PFSK-1 (cell line): ENCODE measurements around the gene RSRP1. TPM values are rescaled to one million over a fixed set of nuclear protein-coding genes. Genes with fewer than 3 reads are reported as not detected.
"Not testable (repeated sequence)": the region's sequence is repeated elsewhere in the genome, so short reads cannot be mapped to it uniquely, and the experiment has no call there.

Experiments used
- FOXP2 ChIP-seq: optimal IDR thresholded peaks from 2 replicates; pipeline ENCODE3; 2011; ENCODE audit warnings: borderline replicate concordance, control low read depth, inconsistent platforms; ENCODE audit not compliant: insufficient read depth; ENCODE audit errors: extremely low read length, extremely low read depth
- POLR2AphosphoS5 ChIP-seq: IDR thresholded peaks from 2 replicates; pipeline ENCODE4 v1.6.1; 2012; ENCODE audit warnings: low read depth, mild to moderate bottlenecking, control low read depth, low read length, moderate library complexity
- REST ChIP-seq, 2 experiments: IDR thresholded peaks; 2 replicates each; pipeline versions ENCODE4 v1.6.1 to v1.8.0; 2011 to 2012; ENCODE audit warnings: low read depth in 2 of 2, low read length in 2 of 2, control low read depth in 1 of 2, inconsistent platforms in 1 of 2, mild to moderate bottlenecking in 1 of 2, moderate library complexity in 1 of 2; ENCODE audit not compliant: insufficient read depth in 1 of 2
- SIN3A ChIP-seq: IDR thresholded peaks from 2 replicates; pipeline ENCODE4 v1.6.1; 2012; ENCODE audit warnings: mild to moderate bottlenecking, low read length, moderate library complexity, borderline replicate concordance; ENCODE audit not compliant: insufficient read depth
- TAF1 ChIP-seq: IDR thresholded peaks from 2 replicates; pipeline ENCODE4 v1.6.1; 2012; ENCODE audit warnings: low read length, control low read depth, borderline replicate concordance; ENCODE audit not compliant: insufficient read depth
- polyA plus RNA-seq: library from polyadenylated mRNA; unstranded; fragments of >200 nt; gene quantifications from one replicate; pipeline ENCODE4 v1.2.1, GENCODE V29; 2012; ENCODE audit warnings: low read depth, missing spikeins; ENCODE audit not compliant: insufficient read length

RSRP1 gene
- polyA plus RNA-seq: 11.7 TPM

DNA sequence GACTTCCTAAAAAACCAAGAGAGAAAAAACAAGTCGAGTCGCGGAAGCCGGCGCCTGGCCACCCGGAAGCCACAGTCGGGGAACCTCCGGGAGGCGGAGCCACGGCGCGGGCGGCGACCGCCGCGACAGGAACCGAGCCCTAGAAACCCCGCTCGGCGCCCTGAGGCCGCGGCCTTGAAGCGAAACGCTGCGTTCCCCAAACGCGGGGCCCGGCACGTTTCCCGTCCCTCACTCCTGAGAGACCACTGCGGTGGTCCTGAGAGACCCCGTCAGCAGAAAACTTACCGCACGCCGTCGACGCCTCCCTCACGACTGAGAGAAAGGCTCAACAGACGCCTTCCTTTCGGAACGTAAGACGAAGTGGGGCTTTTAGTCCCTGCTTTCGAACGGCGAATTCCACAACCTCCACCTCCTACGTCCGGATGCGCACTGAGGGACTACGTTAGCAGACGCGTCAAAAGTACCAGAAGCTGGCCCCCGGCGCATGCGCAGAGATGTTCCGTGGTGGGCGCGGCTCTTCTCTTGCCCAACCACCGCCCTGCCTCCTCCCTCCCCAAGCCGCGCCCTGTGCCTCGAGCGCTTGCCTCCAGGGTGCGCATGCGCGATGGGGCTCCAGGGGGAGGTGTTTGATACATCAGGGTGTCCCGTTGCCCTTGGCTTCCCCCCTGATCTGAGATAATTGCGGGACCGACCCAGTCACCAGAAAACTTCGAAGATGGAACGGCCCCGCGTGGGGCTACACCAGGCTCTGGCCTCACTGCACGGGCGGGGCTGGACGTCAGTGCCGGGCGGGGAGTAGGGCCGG is at the start of gene RSRP1:
TSS of gene RSRP1 (minus strand) at position 431 of the 805 bp plus-strand sequence. CDS start 491 bp downstream, outside the sequence.
- peak; percentile 77; the same call in 1 of the 2 replicates for TF ChIP-seq SIN3A
- TF ChIP-seq TAF1: peak; percentile 87; the same call in 1 of the 2 replicates
- TF ChIP-seq POLR2AphosphoS5: peak; percentile 98
- peak; percentile 12 to 60; a peak in 1 of 4 replicates for TF ChIP-seq REST (IDR thresholded peaks at IDR 0.05; ENCODE audit: insufficient read depth in 1 of 2, low read depth in 2 of 2, low read length in 2 of 2)
- no peak for TF ChIP-seq FOXP2

- not testable (repeated sequence) for TF ChIP-seq POLR2AphosphoS5, FOXP2, SIN3A
Measured at GRCh38 chr1:25272238-25272637, 25.0 kb upstream of the RSRP1 start, which contains the start of gene RHD. TSS of gene RHD (plus strand) at chr1:25272509. CDS start at chr1:25272548, 39 bp downstream.

DNA sequence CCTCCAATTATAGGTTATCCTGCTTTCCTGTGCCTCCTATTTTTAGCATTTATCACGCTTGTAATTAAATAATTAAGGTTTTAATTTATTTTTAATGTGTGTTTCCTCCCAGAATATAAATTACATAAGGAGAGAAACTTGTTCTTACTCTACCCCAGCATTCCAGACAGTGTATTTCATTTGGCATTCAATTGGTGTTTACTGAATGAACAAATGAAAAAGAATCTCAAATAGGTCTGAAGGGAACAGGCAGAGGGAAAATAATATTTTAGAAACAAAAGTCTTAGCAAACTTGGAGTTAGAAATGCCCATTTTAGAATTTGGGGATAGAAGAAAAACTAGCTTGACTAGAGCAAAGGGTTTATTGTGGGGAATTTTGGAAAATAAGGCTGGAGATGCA is 9.9 kb upstream of the RSRP1 start:
- TF ChIP-seq REST (IDR thresholded peaks at IDR 0.05; ENCODE audit: insufficient read depth in 1 of 2, low read depth in 2 of 2, low read length in 2 of 2): no peak
- no peak for TF ChIP-seq FOXP2
- TF ChIP-seq TAF1: no peak
- no peak for TF ChIP-seq SIN3A
- no peak for TF ChIP-seq POLR2AphosphoS5

DNA sequence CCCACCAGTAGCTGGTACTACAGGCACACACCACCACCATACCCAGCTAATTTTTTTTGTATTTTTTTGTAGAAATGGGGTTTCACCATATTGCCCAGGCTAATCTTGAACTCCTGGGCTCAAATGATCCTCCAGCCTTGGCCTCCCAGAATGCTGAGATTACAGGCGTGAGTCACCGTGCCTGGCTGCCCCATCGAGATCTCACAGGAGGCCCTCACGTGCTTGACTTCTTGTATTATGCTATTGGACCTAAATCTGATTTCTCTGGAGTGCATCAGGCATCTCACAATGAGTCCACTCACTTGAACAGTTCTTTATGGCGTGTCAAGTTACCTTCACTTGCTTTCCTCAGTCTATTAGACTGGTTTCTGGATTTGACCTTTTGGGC is 9.3 kb upstream of the RSRP1 start:
- no peak for TF ChIP-seq REST (IDR thresholded peaks at IDR 0.05; ENCODE audit: insufficient read depth in 1 of 2, low read depth in 2 of 2, low read length in 2 of 2)
- TF ChIP-seq SIN3A: no peak
- no peak for TF ChIP-seq TAF1
- TF ChIP-seq FOXP2: no peak
- no peak for TF ChIP-seq POLR2AphosphoS5

DNA sequence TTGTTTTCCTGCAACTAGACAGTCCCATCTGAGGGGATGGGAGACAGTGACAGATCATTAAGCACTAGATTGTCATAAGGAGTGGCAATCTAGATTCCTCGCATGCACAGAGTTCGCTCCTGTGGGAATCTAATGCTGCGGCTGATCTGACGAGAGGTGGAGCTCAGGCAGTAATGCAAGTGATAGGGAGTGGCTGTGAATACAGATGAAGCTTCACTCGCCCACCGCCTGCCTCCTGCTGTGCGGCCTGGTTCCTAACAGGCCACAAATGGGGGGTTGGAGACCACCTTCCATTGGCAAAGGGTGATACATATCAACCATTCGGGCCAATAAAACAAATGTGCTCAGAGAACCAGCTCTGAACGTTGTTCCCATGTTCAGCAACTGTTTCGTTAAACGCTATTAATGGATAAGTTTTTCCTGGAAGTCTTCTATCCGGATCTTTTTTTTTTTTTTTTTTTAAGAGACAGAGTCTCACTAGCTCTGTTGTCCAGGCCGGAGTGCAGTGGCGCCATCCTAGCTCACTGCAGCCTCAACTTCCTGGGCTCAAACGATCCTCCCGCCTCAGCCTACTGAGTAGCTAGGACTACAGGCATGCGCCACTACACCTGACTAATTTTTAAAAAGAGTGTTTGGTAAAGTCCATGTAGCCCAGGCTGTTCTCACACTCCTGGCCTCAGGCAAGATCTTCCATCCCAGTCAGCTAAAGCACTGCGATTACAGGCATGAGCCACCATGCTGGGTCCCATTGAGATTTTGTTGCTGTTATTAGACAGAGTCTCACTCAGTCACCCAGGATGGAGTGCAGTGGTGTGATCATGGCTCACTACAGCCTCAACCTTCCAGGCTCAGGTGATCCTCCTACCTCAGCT is 8.7 kb upstream of the RSRP1 start:
- TF ChIP-seq POLR2AphosphoS5 (no peak), FOXP2 (no peak), SIN3A (no peak), TAF1 (no peak), REST (IDR thresholded peaks at IDR 0.05; ENCODE audit: insufficient read depth in 1 of 2, low read depth in 2 of 2, low read length in 2 of 2) (no peak)
